ENCODE data around the gene LIMK2.
"Not testable (repeated sequence)": the region's sequence is repeated elsewhere in the genome, so short reads cannot be mapped to it uniquely, and the experiment has no call there.

The LIMK2 gene

DNA sequence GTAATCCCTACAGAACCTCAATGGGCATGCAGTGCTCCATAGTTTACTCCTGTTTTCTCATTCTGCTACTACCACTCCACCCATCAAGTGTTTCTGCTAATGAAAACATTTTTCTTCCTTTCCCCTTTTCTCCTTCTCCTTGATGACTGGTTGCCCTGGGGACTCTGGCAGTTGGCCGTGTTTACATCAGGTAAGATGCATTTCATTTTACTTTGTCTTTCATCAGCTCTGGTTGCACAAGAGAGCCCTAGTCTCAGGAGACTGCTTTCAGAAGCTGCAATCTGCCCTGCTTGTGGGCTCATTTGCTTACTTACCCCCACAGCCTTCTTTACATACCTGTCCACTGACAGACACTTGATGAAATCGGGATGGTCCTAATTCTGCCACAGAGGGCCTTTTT lies 19.6 kb upstream of the LIMK2 start:
- Histone ChIP-seq H3K4me3 (ENCODE audit: low read length) (no peak overlapping the region), H3K27me3 (replicated peaks; ENCODE audit: control insufficient read depth, insufficient read depth, low read length) (no peaks in the 10 kb centered on the region), H3K36me3 (ENCODE audit: control insufficient read depth, insufficient read depth, low read length, severe bottlenecking) (peaks cover 64% of the 10 kb centered on the region), H3K4me1 (ENCODE audit: control insufficient read depth, insufficient read depth, low read length) (peaks cover 14% of the 10 kb centered on the region), H3K9me3 (ENCODE audit: control insufficient read depth, low read length) (no peaks in the 10 kb centered on the region), H3K9ac (ENCODE audit: low read length) (peak overlapping the region; percentile 26)
- DNase-seq (ENCODE audit: low read depth): peak; percentile 76

DNA sequence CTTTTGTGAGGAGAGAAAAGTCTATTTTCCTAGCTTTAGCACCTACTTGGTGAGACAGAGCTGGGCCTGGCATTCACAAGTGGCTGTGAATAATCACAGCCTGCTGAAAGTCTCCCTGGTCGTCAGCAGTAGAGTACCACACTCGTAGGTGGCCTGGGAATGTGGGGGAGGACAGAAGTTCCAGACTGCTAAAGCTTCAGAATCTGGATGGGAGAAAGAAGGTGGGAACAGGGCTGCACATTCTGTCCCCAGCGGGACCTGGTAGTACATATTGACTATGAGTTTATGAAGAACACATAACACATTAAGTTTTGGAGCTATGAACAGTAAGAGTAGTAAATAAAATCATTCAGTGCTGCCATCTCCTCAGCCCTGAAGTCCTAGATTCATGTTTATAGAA lies 19.0 kb upstream of the LIMK2 start:
- H3K4me1 ChIP-seq (ENCODE audit: control insufficient read depth, insufficient read depth, low read length): peaks cover 14% of the 10 kb centered on the region
- H3K36me3 ChIP-seq (ENCODE audit: control insufficient read depth, insufficient read depth, low read length, severe bottlenecking): peaks cover 60% of the 10 kb centered on the region
- H3K9ac ChIP-seq (ENCODE audit: low read length): peak overlapping the region; percentile 26
- DNase-seq (ENCODE audit: low read depth): no peak
- no peaks in the 10 kb centered on the region for H3K9me3 ChIP-seq (ENCODE audit: control insufficient read depth, low read length)
- no peak overlapping the region for H3K4me3 ChIP-seq (ENCODE audit: low read length)
- no peaks in the 10 kb centered on the region for H3K27me3 ChIP-seq (replicated peaks; ENCODE audit: control insufficient read depth, insufficient read depth, low read length)

DNA sequence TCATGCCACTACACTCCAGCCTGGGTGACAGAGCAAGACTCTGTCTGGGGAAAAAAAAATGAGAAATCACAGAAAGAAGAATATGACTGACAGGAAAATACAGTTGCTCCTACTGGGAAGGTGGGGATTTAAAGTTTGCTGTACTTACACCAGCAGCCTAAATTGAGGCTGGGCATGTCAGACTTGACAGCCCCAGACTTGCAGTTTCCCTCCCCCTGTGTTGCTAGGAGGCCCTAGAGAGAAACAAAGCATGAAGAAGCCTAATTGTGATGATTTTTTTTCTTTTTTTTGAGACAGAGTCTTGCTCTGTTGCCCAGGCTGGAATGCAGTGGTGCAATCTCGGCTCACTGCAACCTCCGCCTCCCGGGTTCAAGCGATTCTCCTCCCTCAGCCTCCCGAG lies 17.4 kb upstream of the LIMK2 start:
- not testable (repeated sequence) for H3K4me3 ChIP-seq (ENCODE audit: low read length)
- peaks cover 63% of the 10 kb centered on the region for H3K36me3 ChIP-seq (ENCODE audit: control insufficient read depth, insufficient read depth, low read length, severe bottlenecking)

DNA sequence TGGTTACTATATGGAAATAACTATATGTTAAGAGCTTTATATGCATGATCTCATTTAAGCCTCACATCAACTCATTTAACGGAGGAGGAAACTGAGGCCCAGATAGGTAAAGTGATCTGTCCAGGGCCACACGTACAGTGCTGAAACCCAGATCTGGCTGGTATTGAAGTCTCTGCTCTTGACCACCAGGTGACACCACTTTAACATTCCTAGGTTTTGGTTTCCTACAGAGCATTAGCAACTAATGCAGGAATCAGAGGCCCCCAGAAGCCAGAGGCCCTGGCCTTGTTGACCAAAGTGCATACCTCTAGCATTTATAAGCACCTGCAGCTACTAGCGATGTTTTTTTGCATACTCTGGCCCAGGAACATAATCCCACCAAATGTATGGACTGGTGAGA lies 12.9 kb upstream of the LIMK2 start:
- H3K4me1 ChIP-seq (ENCODE audit: control insufficient read depth, insufficient read depth, low read length): no peaks in the 10 kb centered on the region
- H3K27me3 ChIP-seq (replicated peaks; ENCODE audit: control insufficient read depth, insufficient read depth, low read length): no peaks in the 10 kb centered on the region
- no peak for DNase-seq (ENCODE audit: low read depth)
- H3K36me3 ChIP-seq (ENCODE audit: control insufficient read depth, insufficient read depth, low read length, severe bottlenecking): peaks cover 67% of the 10 kb centered on the region
- no peak overlapping the region for H3K9ac ChIP-seq (ENCODE audit: low read length)
- H3K4me3 ChIP-seq (ENCODE audit: low read length): no peak overlapping the region
- H3K9me3 ChIP-seq (ENCODE audit: control insufficient read depth, low read length): no peaks in the 10 kb centered on the region

More for the DNA sequence above, 17.4 kb upstream of the LIMK2 start:
- H3K9ac ChIP-seq (ENCODE audit: low read length); DNase-seq (ENCODE audit: low read depth); H3K9me3 ChIP-seq (ENCODE audit: control insufficient read depth, low read length); H3K27me3 ChIP-seq (replicated peaks; ENCODE audit: control insufficient read depth, insufficient read depth, low read length): not testable (repeated sequence)
- H3K4me1 ChIP-seq (ENCODE audit: control insufficient read depth, insufficient read depth, low read length): peaks cover 14% of the 10 kb centered on the region

DNA sequence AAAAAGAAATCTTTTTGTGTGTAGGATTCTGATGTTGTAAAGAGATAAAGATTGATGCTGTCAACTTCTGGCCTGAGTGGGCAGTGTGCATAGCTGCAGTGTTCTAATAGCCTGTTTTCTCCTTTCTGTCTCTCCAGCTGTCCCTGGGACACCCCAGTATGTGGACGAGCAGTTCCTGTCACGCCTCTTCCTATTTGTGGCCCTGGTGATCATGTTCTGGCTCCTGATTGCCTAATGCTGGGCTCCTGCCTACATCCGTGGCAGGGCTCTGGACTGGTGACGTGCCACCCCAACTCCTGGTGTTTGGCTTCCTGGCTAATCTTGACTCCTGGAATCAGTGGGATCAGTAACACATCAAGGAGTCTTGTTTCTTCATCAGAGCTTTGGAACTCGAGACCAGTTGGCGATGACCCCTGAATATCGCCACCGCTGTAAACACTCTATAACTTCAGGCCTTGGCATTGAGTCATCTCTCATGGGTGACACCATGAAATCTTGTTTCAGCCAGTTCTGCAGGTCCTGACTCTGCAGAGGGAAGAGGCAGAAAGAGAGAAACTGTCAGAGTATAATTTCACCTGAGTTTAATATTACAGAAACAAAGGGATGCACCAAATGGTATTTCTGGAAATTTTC lies 7.6 kb upstream of the LIMK2 start:
- H3K4me1 ChIP-seq (ENCODE audit: control insufficient read depth, insufficient read depth, low read length); DNase-seq (ENCODE audit: low read depth); H3K4me3 ChIP-seq (ENCODE audit: low read length); H3K27me3 ChIP-seq (replicated peaks; ENCODE audit: control insufficient read depth, insufficient read depth, low read length); H3K9me3 ChIP-seq (ENCODE audit: control insufficient read depth, low read length); H3K9ac ChIP-seq (ENCODE audit: low read length): not testable (repeated sequence)
- H3K36me3 ChIP-seq (ENCODE audit: control insufficient read depth, insufficient read depth, low read length, severe bottlenecking): peaks cover 52% of the 10 kb centered on the region

DNA sequence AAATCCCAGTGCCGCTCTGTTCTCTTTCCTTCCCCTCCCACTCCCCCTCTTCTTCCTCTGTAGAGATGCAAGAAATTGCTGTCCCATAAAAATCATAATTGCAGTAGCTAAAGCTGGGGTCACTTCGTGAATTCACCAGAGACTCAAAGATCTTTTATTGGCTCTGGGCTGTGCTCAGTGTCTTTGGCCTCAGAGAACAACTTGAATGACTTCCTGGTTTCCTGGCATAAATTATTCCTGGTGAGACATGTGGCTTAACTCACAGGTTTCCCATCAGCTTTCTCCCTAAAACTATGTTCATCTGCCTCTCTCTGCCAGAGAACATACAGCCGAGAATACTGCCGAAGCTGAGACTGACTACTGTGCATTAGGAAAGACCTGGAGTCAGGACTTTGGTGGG lies 7.0 kb upstream of the LIMK2 start:
- H3K27me3 ChIP-seq (replicated peaks; ENCODE audit: control insufficient read depth, insufficient read depth, low read length); H3K9ac ChIP-seq (ENCODE audit: low read length); H3K9me3 ChIP-seq (ENCODE audit: control insufficient read depth, low read length); H3K4me3 ChIP-seq (ENCODE audit: low read length); H3K4me1 ChIP-seq (ENCODE audit: control insufficient read depth, insufficient read depth, low read length); DNase-seq (ENCODE audit: low read depth): not testable (repeated sequence)
- peaks cover 48% of the 10 kb centered on the region for H3K36me3 ChIP-seq (ENCODE audit: control insufficient read depth, insufficient read depth, low read length, severe bottlenecking)

- DNase-seq (ENCODE audit: low read depth); H3K4me3 ChIP-seq (ENCODE audit: low read length); H3K27me3 ChIP-seq (replicated peaks; ENCODE audit: control insufficient read depth, insufficient read depth, low read length); H3K9ac ChIP-seq (ENCODE audit: low read length); H3K9me3 ChIP-seq (ENCODE audit: control insufficient read depth, low read length): not testable (repeated sequence)
- Histone ChIP-seq H3K4me1 (ENCODE audit: control insufficient read depth, insufficient read depth, low read length) (peaks cover 13% of the 10 kb centered on the region), H3K36me3 (ENCODE audit: control insufficient read depth, insufficient read depth, low read length, severe bottlenecking) (peaks cover 38% of the 10 kb centered on the region)
Observed at GRCh38 chr22:31206460-31206859, 5.6 kb upstream of the LIMK2 start.

- no peak overlapping the region for H3K4me3 ChIP-seq (ENCODE audit: low read length)
- no peak for DNase-seq (ENCODE audit: low read depth)
- H3K27me3 ChIP-seq (replicated peaks; ENCODE audit: control insufficient read depth, insufficient read depth, low read length): no peaks in the 10 kb centered on the region
- H3K9me3 ChIP-seq (ENCODE audit: control insufficient read depth, low read length): no peaks in the 10 kb centered on the region
- peaks cover 32% of the 10 kb centered on the region for H3K36me3 ChIP-seq (ENCODE audit: control insufficient read depth, insufficient read depth, low read length, severe bottlenecking)
- no peak overlapping the region for H3K9ac ChIP-seq (ENCODE audit: low read length)
- H3K4me1 ChIP-seq (ENCODE audit: control insufficient read depth, insufficient read depth, low read length): peaks cover 17% of the 10 kb centered on the region
Observed at GRCh38 chr22:31206896-31207687, 5.0 kb upstream of the LIMK2 start.

DNA sequence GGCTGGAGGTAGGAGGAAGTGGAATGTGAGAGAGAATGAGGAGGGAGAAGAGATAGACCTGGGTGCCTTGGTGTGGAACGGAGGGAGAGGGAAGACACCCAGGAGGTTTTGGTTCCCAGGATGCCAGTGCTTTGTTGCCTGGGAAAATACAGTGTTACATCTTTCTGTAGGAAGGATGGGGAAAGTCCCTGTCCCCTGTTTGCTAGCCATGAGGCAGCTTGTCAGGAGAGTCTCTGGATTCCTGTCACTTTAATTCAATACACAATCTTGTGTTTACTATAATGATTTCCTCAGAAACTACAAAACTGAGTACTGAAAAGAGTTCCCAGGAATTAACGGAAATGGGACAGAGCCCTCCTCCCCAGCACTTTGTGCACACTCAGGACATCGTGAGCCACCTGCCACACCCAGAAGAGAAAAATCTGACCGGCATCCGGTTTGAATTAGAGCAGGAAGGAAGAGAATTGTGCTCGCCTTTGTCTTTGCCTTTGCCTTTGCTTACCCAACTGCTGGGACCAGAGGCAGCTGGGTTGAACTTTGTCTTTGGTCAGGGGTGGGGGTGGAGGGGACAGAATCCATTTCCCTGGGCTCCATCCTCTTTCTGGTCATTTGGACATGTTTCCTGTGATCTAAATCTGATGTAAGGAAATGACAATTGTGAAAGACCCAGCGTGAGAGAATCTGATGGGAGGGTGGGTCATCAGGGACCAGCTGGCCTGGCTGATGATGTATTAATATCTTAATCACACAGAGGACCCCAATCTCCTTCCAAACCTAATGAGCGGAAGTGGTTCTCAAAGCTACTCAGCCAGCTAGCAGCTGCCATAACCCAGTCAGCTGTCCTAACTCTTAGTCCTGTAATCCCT lies 1.3 kb upstream of the LIMK2 start:
- peak overlapping the region; percentile 51 for H3K9ac ChIP-seq (ENCODE audit: low read length)
- DNase-seq (ENCODE audit: low read depth): no peak
- H3K4me3 ChIP-seq (ENCODE audit: low read length): no peak overlapping the region
- peaks cover 11% of the 10 kb centered on the region for H3K36me3 ChIP-seq (ENCODE audit: control insufficient read depth, insufficient read depth, low read length, severe bottlenecking)
- H3K27me3 ChIP-seq (replicated peaks; ENCODE audit: control insufficient read depth, insufficient read depth, low read length): no peaks in the 10 kb centered on the region
- peaks cover 24% of the 10 kb centered on the region for H3K4me1 ChIP-seq (ENCODE audit: control insufficient read depth, insufficient read depth, low read length)
- H3K9me3 ChIP-seq (ENCODE audit: control insufficient read depth, low read length): no peaks in the 10 kb centered on the region

DNA sequence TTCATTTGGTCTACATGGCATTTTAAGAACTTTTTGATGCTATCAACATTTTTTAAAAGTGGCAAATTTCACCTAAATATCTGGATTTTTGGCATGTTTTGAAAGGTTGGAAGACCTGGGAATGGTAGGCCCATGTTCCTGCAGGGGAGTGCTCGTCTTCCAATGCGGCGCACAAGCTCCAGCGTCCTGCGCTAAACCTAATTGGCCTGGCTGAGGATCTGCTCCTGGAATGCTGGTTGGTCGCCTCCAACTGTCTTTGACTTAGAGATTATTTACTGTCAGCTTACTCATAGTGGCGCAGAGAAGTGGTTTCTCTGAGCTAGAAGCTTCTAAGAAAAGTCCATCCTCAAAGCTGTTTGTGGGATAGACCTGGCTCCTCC lies 626 bp upstream of the LIMK2 start:
- peak overlapping the region; percentile 95 for H3K4me3 ChIP-seq (ENCODE audit: low read length)
- H3K4me1 ChIP-seq (ENCODE audit: control insufficient read depth, insufficient read depth, low read length): peaks cover 24% of the 10 kb centered on the region
- no peaks in the 10 kb centered on the region for H3K27me3 ChIP-seq (replicated peaks; ENCODE audit: control insufficient read depth, insufficient read depth, low read length)
- H3K9ac ChIP-seq (ENCODE audit: low read length): peak overlapping the region; percentile 71
- no peak for DNase-seq (ENCODE audit: low read depth)
- peaks cover 8% of the 10 kb centered on the region for H3K36me3 ChIP-seq (ENCODE audit: control insufficient read depth, insufficient read depth, low read length, severe bottlenecking)
- H3K9me3 ChIP-seq (ENCODE audit: control insufficient read depth, low read length): no peaks in the 10 kb centered on the region
